HG03196 (cell line): ENCODE measurements around the gene IL1RL2.

Experiments used
- ATAC-seq: cut with Tn5 transposase; IDR thresholded peaks from one replicate; pipeline ENCODE4 v1.9.1; 2021; ENCODE audit not compliant: unreplicated experiment

Gene IL1RL2

DNA sequence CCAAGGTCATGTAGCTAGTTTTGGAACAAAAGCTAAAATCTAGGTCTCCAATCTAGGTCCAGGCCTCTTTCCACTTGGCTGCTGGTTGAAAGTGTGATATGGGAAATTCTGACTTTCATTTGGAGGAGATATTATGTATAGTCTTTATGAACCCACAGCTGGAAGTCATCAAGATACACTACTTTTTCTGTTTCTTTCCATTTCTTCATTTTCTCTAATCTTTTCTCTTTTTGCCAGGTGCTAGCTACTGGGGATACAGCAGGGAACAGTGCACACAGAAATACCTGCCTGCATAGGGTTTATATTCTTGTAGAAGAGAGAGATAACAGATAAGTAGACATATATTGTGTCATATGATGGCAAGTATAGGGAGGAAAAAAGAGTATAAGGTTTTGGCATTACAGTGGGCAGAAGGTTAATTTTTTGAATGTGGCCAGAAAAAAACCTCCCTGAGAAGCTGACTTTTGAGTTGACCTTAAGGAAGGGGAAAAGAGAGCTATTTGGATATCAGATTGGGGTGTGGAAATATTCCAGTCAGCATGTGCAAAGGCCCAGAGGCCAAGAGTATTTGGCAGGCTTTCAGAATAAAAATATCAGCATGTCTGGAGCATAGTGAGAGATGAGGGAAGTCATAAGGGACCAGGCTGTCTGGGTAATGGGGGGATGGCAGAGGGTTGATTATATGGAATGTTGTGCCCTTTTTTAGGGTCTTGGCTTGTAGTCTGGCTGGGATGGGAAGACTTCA, 28.6 kb upstream of the IL1RL2 start:
- ATAC-seq = no peak

DNA sequence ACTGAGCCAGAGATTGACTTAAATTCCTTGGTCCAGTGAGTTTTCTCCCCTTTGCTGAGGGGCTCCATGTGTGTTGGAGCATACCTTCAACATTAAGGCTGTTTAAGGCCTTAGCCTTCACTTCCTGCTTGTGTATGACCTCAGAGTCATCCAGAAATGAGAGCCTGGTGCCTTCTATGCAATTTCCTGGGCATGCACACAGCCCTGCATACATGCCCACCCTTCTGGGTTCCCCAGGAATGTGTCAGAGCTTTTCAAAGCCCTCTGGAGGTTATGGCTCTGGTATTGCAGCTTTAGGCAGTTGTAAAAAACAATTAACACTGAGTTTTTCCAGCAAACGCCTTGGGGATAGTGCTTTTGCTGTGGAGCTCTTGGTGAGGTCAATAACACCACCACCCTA, 27.5 kb upstream of the IL1RL2 start:
- no peak for ATAC-seq

DNA sequence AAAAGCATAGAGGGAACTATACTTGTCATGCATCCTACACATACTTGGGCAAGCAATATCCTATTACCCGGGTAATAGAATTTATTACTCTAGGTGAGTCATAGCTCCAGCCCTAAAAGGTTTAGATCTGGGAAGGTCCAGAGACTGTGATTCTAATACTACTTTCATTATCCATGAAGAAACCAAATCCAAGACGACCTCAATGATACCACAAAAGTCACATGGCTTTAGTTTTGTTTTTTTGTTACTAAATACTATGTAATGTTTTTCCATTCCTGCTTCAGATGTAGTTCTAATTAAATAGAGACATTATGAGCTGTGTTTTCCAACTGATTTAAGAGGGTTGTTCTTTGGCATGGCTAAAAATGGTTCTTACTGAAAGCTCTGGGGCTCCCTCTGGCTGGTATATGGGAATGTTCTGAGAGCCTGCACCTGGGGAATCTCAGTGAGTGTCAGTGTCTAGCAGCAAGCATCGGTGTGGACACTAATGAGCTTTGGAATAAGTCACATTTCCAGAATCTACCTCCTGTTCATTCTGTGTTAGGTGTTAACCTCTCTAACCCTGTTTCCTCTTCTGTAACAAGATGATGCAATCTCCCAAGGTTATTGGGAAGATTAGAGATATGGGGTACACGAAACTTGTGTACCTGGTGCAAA, 20.5 kb upstream of the IL1RL2 start:
- ATAC-seq = no peak

DNA sequence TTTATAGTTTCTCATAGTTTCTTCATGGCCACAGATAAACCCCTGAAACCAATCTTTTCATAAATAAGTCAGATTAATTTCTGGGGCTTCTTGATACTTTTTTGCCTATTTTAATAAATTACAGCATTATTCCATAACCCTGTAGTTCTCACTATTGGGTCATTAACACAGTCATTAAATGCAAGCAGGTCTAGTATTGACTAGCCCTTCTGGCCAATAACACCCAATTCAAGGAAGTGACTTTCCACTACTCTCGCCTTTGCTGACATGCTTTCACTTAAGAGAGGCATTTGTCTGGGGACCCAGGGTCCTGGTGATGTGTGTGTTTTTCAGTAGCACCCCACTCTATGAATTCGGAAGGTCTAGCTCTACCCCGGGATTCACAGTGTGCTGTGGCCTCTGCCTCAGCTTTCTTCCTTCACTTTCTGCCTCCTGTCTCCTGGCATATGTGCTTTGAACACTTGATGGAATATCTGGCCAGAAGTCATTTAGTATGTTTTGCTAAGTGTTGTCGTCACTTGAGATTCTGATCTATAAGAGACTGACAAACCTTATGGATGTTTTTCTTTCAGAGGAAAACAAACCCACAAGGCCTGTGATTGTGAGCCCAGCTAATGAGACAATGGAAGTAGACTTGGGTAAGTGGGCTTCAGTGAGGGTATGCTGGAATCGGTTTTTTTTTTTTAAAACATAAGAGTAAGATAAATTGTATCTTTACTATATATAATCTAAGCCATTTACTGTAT, 18.6 kb upstream of the IL1RL2 start:
- no peak for ATAC-seq

DNA sequence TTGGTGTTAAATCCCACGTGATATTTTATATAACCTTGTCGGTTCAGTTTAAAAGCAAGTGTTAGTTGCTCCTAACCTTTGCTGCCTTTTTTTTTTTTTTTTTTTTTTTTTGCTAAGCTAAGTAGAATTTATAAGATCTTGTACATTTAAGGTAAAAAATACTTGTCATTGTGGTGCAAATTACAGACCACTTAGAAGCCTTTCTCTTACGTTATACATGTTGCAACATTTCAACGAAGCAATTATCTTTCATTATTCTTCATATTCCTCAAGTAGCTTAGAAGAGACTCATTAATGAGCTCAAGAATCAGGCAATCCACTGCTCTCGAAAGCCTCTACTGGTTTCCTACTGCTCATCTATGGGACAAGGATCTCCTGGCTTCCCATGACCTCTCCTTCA, 14.9 kb upstream of the IL1RL2 start:
- ATAC-seq = no peak

DNA sequence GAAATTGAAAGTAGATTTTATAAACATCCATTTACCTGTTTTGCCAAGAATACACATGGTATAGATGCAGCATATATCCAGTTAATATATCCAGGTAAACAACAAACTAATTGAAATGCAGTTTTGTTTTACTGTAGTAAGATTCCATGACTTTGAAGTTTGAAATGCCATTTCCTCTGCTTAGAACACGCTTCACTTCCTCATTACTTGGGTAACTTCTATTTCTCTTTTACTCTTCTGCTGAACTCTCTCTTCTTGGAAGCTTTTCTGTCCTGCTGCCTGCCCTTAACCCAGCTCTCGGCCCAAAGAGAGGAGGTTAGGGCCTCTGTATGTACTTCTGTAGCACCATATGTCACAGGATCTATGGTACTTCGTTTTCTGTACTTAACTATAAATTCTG, 14.1 kb upstream of the IL1RL2 start:
- ATAC-seq = no peak

DNA sequence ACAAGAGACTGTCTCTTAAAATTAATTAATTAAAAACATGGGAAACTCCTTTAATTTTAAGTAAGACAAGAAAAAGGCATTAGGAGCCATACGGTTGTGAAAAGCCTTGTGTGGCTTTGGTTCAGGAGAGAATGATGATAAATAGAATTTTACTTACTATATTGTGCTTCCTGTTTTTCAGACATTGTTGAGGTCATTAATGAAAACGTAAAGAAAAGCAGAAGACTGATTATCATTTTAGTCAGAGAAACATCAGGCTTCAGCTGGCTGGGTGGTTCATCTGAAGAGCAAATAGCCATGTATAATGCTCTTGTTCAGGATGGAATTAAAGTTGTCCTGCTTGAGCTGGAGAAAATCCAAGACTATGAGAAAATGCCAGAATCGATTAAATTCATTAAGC, 10.7 kb upstream of the IL1RL2 start:
- ATAC-seq = no peak

DNA sequence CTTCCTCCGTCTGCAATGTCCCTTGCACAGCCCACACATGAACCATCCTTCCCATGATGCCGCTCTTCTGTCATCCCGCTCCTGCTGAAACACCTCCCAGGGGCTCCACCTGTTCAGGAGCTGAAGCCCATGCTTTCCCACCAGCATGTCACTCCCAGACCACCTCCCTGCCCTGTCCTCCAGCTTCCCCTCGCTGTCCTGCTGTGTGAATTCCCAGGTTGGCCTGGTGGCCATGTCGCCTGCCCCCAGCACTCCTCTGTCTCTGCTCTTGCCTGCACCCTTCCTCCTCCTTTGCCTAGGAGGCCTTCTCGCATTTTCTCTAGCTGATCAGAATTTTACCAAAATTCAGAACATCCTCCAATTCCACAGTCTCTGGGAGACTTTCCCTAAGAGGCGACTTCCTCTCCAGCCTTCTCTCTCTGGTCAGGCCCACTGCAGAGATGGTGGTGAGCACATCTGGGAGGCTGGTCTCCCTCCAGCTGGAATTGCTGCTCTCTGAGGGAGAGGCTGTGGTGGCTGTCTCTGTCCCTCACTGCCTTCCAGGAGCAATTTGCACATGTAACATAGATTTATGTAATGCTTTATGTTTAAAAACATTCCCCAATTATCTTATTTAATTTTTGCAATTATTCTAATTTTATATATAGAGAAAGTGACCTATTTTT, 8.9 kb upstream of the IL1RL2 start:
- no peak for ATAC-seq

DNA sequence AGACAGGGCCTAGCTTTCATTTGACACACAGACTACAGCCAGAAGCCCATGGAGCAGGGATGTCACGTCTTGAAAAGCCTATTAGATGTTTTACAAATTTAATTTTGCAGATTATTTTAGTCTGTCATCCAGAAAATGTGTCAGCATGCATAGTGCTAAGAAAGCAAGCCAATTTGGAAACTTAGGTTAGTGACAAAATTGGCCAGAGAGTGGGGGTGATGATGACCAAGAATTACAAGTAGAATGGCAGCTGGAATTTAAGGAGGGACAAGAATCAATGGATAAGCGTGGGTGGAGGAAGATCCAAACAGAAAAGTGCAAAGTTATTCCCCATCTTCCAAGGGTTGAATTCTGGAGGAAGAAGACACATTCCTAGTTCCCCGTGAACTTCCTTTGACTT, 7.8 kb upstream of the IL1RL2 start:
- no peak for ATAC-seq

DNA sequence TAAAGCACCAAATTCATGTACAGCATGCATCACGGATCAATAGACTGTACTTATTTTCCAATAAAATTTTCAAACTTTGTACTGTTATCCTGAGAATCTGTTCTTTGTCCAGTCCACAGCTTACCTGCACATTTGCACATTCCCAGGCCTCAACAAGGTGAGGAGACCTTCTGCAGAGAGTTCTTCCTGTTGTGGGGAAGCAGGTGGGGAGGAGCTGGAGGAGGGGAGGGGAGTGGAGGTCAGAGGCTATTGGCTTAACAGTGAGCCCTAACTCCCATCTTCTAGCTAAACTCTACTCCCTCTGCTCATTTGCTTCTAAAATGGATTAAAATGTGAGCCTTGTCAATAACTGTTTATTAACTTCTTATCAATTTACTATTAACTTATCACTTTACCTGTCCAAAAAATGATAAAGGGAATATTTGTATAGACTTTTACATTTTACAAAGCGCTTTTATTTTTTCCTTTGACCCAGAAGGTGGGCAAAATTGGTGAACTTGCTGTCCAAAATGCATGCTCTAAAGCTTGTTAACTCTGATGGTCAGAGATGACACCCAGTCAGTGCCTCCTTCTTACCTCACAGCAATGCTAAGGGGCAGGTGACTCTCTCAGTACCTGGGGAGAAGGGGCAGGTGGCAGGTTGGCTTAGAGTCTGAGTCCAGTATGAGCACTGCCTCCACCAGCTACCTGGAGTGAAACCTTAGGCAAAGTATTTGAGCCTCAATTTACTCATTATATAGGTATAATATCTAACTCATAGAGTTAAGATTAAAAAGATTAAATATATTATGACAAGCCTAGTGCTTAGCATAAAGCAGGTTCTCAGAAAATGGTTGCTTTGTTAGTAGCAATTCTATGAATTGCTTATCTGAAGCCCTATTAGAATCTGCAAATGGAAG, 6.8 kb upstream of the IL1RL2 start:
- no peak for ATAC-seq

DNA sequence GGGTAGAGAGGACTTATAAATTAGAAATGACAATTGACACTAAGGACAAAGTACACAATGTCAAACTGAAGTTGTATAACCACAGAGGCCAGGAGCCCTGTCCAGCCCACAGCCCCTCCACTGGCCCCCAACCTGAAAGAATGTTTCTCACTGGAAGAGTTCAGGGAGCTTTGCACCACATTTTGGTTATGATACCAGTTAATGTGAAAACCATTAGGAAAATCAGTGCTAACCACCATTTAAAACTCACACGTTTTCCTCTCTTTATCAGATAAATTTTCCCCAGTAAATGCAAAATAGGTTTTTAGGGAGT, 6.2 kb upstream of the IL1RL2 start:
- ATAC-seq = no peak

DNA sequence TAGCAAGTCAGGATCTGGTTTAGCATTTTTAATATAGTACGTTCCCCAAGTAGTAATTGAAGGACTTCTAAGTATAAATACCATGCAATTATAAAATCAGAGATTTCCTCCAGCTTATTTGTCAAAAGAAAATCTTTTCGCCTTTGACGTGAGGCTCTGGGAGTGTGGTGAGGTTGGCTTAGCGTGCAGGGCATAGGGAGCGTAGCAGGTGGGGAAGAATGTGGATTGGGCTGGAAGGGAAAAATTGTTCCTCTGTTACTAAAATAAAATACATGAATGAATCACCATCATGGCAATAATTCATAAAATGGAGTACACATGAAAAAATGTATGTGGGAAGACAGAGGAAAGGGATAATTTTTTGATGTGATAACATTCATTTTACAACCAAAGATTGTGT, 5.4 kb upstream of the IL1RL2 start:
- ATAC-seq = no peak

DNA sequence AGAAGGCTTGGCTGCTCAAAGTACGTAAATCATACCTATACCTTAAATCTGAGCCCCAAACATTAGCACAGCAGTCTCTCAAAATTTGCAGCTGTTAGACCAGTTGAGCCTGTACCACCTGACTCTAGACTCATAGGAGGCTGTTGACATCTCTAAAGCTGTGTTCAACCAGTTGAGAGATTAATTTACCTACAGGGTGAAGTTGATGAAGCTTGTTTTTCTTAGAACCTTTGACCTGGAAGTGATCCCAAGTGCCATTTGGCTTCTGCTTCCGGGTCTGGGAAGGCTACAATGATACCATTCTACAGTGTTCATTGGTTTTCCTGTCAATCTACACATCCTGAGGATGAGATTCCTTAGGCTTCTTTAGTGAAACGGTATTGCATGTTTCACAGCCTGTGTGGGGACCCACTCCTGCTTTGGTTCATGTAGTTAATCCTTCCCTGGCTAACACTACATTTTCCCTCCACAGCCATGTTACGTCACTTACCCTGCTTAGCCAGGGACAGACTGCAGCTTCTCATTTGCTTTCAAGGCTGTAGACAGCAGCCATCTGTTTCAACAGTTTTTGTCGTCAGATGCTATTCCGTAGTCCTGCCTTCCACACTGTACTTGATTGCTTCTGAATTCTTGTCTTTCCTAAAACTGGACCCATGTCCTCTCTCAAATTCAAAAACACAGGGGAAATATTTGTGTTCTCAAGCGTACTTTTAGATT, 4.7 kb upstream of the IL1RL2 start:
- no peak for ATAC-seq

DNA sequence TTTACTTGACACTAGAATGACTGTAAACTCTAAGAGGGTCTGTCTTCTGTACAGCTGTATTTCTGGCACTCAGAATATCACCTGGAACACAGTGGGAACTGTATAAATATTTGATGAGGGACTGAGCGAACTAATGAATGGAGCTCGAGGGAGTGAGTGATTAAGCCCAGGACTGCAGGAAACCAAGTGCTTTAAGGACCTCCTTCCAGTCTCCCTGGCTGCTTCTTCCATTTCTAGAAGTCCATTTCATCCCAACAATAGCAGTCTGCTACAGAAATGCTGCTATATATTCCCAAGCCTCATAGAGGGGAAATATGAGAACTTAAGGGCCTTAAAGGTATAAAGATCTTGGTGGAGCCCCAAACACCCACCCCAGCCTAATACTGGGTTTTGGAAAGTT, 2.8 kb upstream of the IL1RL2 start:
- ATAC-seq = no peak

DNA sequence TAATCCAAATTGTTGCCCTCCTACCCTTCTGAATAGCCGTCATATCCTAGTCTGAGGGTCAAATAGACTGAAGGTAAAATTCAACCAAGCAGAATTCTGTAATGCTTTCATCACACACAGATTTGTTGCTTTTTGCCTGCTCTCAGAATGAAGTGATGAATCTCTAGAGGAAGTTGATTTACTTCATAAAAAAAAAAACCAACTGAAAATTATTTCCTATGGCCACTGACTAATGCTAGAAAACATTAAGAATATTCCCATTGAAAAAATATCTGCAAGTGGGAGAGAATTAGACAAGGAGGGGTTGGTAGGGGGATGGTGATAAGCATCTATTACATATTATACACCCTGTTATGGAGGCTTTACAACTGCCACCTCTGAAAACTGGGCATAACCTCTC, 2.3 kb upstream of the IL1RL2 start:
- ATAC-seq = no peak

DNA sequence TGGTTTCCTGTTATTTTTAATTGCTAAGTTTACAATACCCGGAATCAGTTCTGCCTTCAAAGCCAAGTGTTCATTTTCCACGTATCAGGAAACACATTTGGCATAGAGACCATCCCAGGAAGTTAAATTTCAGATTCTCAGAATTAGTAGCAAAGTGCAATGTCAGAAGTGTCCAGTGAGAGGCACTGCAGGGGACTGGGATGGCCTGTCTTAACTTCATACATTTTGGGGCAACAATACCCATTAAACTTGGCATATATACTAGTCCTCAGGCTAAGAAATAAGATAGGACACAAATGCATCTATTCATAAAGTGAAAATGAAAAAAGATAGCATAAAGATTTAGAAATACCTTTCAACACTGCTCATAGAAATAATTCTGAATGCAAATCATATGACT, 1.5 kb upstream of the IL1RL2 start:
- ATAC-seq = no peak

DNA sequence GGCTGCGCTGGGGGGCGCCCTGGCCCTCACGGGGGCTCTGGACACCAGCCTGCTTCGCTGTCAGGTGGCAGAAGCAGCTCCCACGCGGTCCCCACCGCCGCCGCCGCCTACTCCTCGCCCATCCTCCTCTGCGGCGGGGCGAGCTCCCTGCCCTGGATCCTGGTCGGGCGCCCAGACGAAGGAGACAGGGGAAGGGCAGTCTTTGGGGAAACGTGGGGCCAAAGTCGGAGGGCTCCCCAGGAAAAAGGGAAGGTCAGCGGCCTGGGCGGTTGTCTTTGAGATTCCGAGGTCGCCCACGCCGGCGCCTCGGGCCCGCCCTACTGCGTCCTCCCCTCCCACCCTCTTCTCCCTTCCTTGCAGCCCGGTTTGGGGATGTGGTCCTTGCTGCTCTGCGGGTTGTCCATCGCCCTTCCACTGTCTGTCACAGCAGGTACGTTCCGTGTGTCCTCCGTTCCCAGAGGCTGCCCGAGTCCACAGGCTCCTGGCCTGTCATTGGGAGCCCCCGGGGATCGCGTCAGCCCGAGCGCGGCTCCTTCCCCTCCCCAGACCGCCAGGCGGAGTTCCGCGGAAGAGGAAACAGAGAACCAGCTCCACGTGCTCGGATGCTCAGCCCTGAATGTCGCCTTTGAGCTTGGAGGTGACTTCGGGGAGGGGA, 800 bp downstream of the IL1RL2 start:
- ATAC-seq = no peak

DNA sequence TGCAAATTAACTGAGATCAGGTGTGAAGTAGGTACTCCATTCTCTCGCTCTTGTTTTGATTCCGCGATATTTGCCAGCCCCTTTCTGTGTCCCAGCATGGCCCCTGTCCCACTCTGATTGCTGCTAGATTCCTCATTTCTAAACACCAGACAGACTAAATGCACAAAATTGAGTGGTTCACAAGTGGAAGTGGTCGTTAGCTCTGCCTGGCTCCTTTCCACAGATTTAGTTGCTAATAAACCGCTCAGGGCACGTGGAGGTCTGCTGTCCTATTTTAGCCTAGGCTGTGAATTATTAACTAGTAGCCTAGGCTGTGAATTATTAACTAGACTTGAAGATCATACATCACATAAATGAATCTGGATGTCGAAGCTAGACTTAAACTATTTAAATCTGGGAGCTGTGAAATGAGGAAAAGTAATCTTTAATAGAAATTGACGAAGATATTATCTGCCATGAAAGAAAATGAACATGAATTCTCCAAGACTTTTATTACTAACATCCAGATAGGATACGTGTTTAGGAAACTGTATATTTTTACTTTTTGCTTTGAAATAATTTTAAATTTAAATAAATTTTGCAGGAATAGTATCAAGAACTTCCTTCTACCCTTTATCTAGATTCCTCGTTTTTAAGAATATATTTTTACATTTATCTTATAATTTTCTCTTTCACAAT, 3.7 kb downstream of the IL1RL2 start:
- no peak for ATAC-seq

DNA sequence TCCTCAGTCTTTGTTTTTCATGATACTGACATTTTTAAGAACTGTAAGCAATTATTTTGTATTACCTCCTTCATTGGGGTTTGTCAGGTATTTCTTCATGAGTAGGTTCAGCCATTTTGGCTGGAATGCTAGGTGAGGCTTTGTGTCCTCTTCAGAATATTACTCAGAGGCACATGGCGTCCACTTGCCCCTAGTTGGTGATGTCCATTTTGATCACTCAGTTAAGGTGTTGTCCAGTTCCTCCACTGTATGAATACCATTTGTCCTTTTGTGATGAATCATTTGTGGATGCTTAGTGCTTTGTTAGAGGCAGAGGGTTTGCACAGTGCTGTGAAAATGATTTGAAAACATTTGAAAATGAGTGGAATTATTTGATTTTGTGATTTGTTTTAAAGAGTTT, 4.7 kb downstream of the IL1RL2 start:
- no peak for ATAC-seq
